A549 (cell line): Measurements from ENCODE around the gene ERFL. TPM values are rescaled to one million over a fixed set of nuclear protein-coding genes. Genes with fewer than 3 reads are reported as not detected.

Experiments
- ATAC-seq, 2 experiments: fragments of 200-7000 bp in 1 of 2; fragments of >200 bp in 1 of 2; cut with Nextera tagmentation in 1 of 2; cut with Tn5 transposase in 1 of 2; 3 replicates each; pipeline versions ENCODE4 v1.8.0 to v1.9.1; 2018 to 2020; ENCODE audit warnings: mild to moderate bottlenecking in 1 of 2, moderate library complexity in 1 of 2
- CTCF ChIA-PET: fragments of 300-600 bp; sonication (Branson Sonifier 250); formaldehyde crosslinking; extraction: SDS; loops from one replicate; lab custom pipeline; 2021; ENCODE audit warnings: antibody characterized with exemption, inconsistent platforms; lab: Yijun Ruan, JAX
- POLR2A ChIA-PET: fragments of 350-600 bp; formaldehyde crosslinking; extraction: SDS; loops from one replicate; lab custom pipeline; 2021; ENCODE audit warnings: antibody characterized with exemption, inconsistent platforms; lab: Yijun Ruan, JAX
- DNase-seq, 2 experiments: peaks; one replicate each; pipeline versions ENCODE4 v3.0.0 to v3.0.0-alpha.2; 2011 to 2016; ENCODE audit warnings: low read depth in 1 of 2, low spot score in 1 of 2
- FAIRE-seq: peaks from 2 replicates; lab custom pipeline; 2011; peaks lifted over from hg19 to GRCh38; lab: Jason Lieb, UNC
- H3K27ac ChIP-seq, 2 experiments: fragments of >200 bp; sonication (Bioruptor Twin); formaldehyde crosslinking; 3 replicates each; pipeline ENCODE4 v1.5.1; 2016 to 2017
- H3K4me1 ChIP-seq: fragments of >200 bp; sonication (Bioruptor Twin); formaldehyde crosslinking; 3 replicates; pipeline ENCODE4 v1.6.1; 2016
- H3K4me2 ChIP-seq: fragments of >200 bp; sonication (Bioruptor Twin); formaldehyde crosslinking; 3 replicates; pipeline ENCODE4 v1.6.1; 2016
- H3K4me3 ChIP-seq: fragments of >200 bp; sonication (Bioruptor Twin); formaldehyde crosslinking; 3 replicates; pipeline ENCODE4 v1.5.1; 2016
- H3K9me3 ChIP-seq: fragments of >200 bp; sonication (Bioruptor Twin); formaldehyde crosslinking; 3 replicates; pipeline ENCODE4 v1.6.1; 2016
- BCL3 ChIP-seq: fragments of >200 bp; sonication (Bioruptor Twin); formaldehyde crosslinking; IDR thresholded peaks from 3 replicates; pipeline ENCODE4 v1.6.1; 2016
- BHLHE40 ChIP-seq: IDR thresholded peaks from 2 replicates; pipeline ENCODE4 v1.6.1; 2012; ENCODE audit warnings: low read depth, low read length, inconsistent platforms
- CBX2 ChIP-seq: fragments of 200-600 bp; sonication (generic); IDR thresholded peaks from 2 replicates; pipeline ENCODE4 v1.6.1; 2016; ENCODE audit warnings: low read depth, mild to moderate bottlenecking, borderline replicate concordance
- CBX8 ChIP-seq: fragments of 200-600 bp; sonication (generic); IDR thresholded peaks from 2 replicates; pipeline ENCODE4 v1.6.1; 2016
- CEBPB ChIP-seq, 2 experiments: fragments of >200 bp in 1 of 2; sonication (Bioruptor Twin) in 1 of 2; formaldehyde crosslinking in 1 of 2; IDR thresholded peaks; 2 replicates each; pipeline ENCODE4 v1.6.1; 2012 to 2016
- FOSB ChIP-seq: fragments of 250-450 bp; sonication (Bioruptor Pico); IDR thresholded peaks from 2 replicates; pipeline ENCODE4 v1.5.0; 2020; ENCODE audit warnings: mild to moderate bottlenecking, moderate library complexity
- FOSL2 ChIP-seq, 2 experiments: fragments of 450-650 bp in 1 of 2; fragments of >200 bp in 1 of 2; sonication (Bioruptor Twin) in 1 of 2; formaldehyde crosslinking; IDR thresholded peaks; 2 replicates each; pipeline versions ENCODE4 v1.5.0 to v1.6.1; 2016 to 2020; ENCODE audit warnings: mild to moderate bottlenecking in 1 of 2, moderate library complexity in 1 of 2
- FOXS1 ChIP-seq: fragments of 250-450 bp; sonication (Bioruptor Pico); IDR thresholded peaks from 2 replicates; pipeline ENCODE4 v1.5.0; 2020; ENCODE audit warnings: mild to moderate bottlenecking, moderate library complexity
- HMGXB4 ChIP-seq: fragments of 250-450 bp; sonication (Bioruptor Pico); IDR thresholded peaks from 2 replicates; pipeline ENCODE4 v1.5.0; 2021; ENCODE audit warnings: mild to moderate bottlenecking, moderate library complexity, borderline replicate concordance
- JUN ChIP-seq, 2 experiments: fragments of >200 bp; sonication (Bioruptor Twin); formaldehyde crosslinking; IDR thresholded peaks; 2 replicates in 1 of 2; 3 replicates in 1 of 2; pipeline ENCODE4 v1.6.1; 2016 to 2017
- KDM5A ChIP-seq: fragments of 200-600 bp; sonication (generic); IDR thresholded peaks from 2 replicates; pipeline ENCODE4 v1.6.1; 2016; ENCODE audit warnings: antibody characterized with exemption, mild to moderate bottlenecking
- MAFK ChIP-seq: fragments of 450-650 bp; IDR thresholded peaks from 2 replicates; pipeline ENCODE4 v1.6.1; 2014; ENCODE audit not compliant: partially characterized antibody
- MAX ChIP-seq: IDR thresholded peaks from 2 replicates; pipeline ENCODE4 v1.6.1; 2012
- MAZ ChIP-seq: fragments of 150-350 bp; IDR thresholded peaks from 2 replicates; pipeline ENCODE4 v1.6.1; 2014; ENCODE audit warnings: antibody characterized with exemption, low read depth, low read length, borderline replicate concordance
- MYC ChIP-seq: IDR thresholded peaks from 2 replicates; pipeline ENCODE4 v1.6.1; 2012; ENCODE audit warnings: mild to moderate bottlenecking, inconsistent platforms, low read length, improper control_type of control experiment, borderline replicate concordance
- NPAS2 ChIP-seq: fragments of 250-450 bp; sonication (Bioruptor Pico); IDR thresholded peaks from 2 replicates; pipeline ENCODE4 v1.8.0; 2022; ENCODE audit warnings: mild to moderate bottlenecking, moderate library complexity, borderline replicate concordance
- PBX3 ChIP-seq: IDR thresholded peaks from 2 replicates; pipeline ENCODE4 v1.6.1; 2012
- POLR2AphosphoS2 ChIP-seq: conservative IDR thresholded peaks from 2 replicates; pipeline ENCODE4 v1.6.1; 2012; ENCODE audit warnings: low read length, improper control_type of control experiment, inconsistent platforms
- RCOR1 ChIP-seq: fragments of 150-350 bp; IDR thresholded peaks from 2 replicates; pipeline ENCODE4 v1.6.1; 2014; ENCODE audit warnings: antibody characterized with exemption, low read length, low read depth
- REST ChIP-seq: fragments of 200-600 bp; sonication (generic); IDR thresholded peaks from 2 replicates; pipeline ENCODE4 v1.6.1; 2016; ENCODE audit warnings: antibody characterized with exemption, mild to moderate bottlenecking, moderate library complexity
- RFX5 ChIP-seq: fragments of 450-650 bp; IDR thresholded peaks from 2 replicates; pipeline ENCODE4 v1.7.1; 2014; ENCODE audit warnings: antibody characterized with exemption, mild to moderate bottlenecking, moderate library complexity
- SREBF2 ChIP-seq: fragments of 450-650 bp; IDR thresholded peaks from 2 replicates; pipeline ENCODE4 v1.6.1; 2014; ENCODE audit warnings: mild to moderate bottlenecking, moderate library complexity
- TFCP2L1 ChIP-seq: fragments of 250-450 bp; sonication (Bioruptor Pico); IDR thresholded peaks from 2 replicates; pipeline ENCODE4 v1.5.0; 2021; ENCODE audit warnings: mild to moderate bottlenecking
- TP53 ChIP-seq: fragments of 250-450 bp; sonication (Bioruptor Pico); IDR thresholded peaks from 2 replicates; pipeline ENCODE4 v1.5.0; 2021; ENCODE audit warnings: mild to moderate bottlenecking, moderate library complexity
- WGBS: methylation state at CpG from one replicate; pipeline ENCODE4 v1.1.6; 2017; ENCODE audit errors: missing lambda C conversion rate; 5-methylcytosine and 5-hydroxymethylcytosine counted together
- polyA plus RNA-seq, 4 experiments: library from polyadenylated mRNA; depleted of rRNA in 3 of 4; stranded (reverse); fragments of >200 nt; fragmentation: RNase III in 1 of 4; extraction: RNeasy Plus Mini Kit Qiagen cat#74134 plus additional on column Dnase treatment in 1 of 4; gene quantifications; 2 replicates in 3 of 4; 3 replicates in 1 of 4; pipeline ENCODE4 v1.2.3, GENCODE V29; 2011 to 2017

Gene ERFL
- polyA plus RNA-seq, 2 of the 4 experiments (the other 2 are of a cell fraction), result 0.15 to 0.19 TPM

- H3K4me2 ChIP-seq, result no peak overlapping the region
- no peak for TF ChIP-seq SREBF2
- no peak for TF ChIP-seq PBX3
- no peak for TF ChIP-seq POLR2AphosphoS2
- TF ChIP-seq CEBPB (IDR thresholded peaks at IDR 0.05), result no peak
- TF ChIP-seq RFX5, result no peak
- no peak for TF ChIP-seq MAZ
- TF ChIP-seq CBX2, result no peak
- no peak for TF ChIP-seq REST
- no peak for TF ChIP-seq KDM5A
- TF ChIP-seq RCOR1, result no peak
- TF ChIP-seq MYC, result no peak
- no peak for TF ChIP-seq HMGXB4 (CRISPR knock-in tag)
- no peak for TF ChIP-seq MAX
- TF ChIP-seq JUN (IDR thresholded peaks at IDR 0.05), result no peak
- no peak for TF ChIP-seq BHLHE40
- no peak for TF ChIP-seq BCL3
- TF ChIP-seq MAFK, result no peak
- FAIRE-seq (no peak), DNase-seq (no peak), ATAC-seq (no peak)
- CTCF ChIA-PET, result interaction anchor here (0.5 to 4.9 kb wide), 12 partner anchors 12 to 260 kb away, joined by 3 to 28 read pairs (median 6); partner anchors contain the start of genes RABAC1 and RPS19
- H3K27ac ChIP-seq, result peak overlapping the region in 1 of 2 experiments; percentile 40; a peak in 1 of 6 replicates
- POLR2A ChIA-PET, result no interaction called here
- no peaks in the 10 kb centered on the region for H3K9me3 ChIP-seq
- H3K4me1 ChIP-seq, result peaks cover 46% of the 10 kb centered on the region
- H3K4me3 ChIP-seq, result no peak overlapping the region
- 81% methylated on average over 21 of the region's 21 CpGs for WGBS
Measured at GRCh38 chr19:41906916-41907680, 21.2 kb downstream of the ERFL start.

- ChIA-PET POLR2A (no interaction called here), CTCF (interaction anchor here (0.6 to 4.9 kb wide), 11 partner anchors 11 to 398 kb away, joined by 3 to 28 read pairs (median 7); partner anchors contain the start of genes RABAC1 and RPS19)
- H3K4me3 ChIP-seq, result no peak overlapping the region
- 77% methylated on average over 8 of the region's 9 CpGs for WGBS
- H3K4me2 ChIP-seq, result no peak overlapping the region
- FAIRE-seq (no peak), ATAC-seq (no peak), DNase-seq (no peak)
- H3K4me1 ChIP-seq, result peaks cover 46% of the 10 kb centered on the region
- H3K9me3 ChIP-seq, result no peaks in the 10 kb centered on the region
- peak overlapping the region in 1 of 2 experiments; percentile 78; a peak in 3 of 6 replicates for H3K27ac ChIP-seq
- no peak for TF ChIP-seq CBX8
- TF ChIP-seq CBX2, result no peak
- no peak for TF ChIP-seq FOXS1 (CRISPR knock-in tag)
- TF ChIP-seq HMGXB4 (CRISPR knock-in tag), result no peak
- no peak for TF ChIP-seq MAFK
- TF ChIP-seq FOSL2 (IDR thresholded peaks at IDR 0.05), result no peak
- no peak for TF ChIP-seq FOSL2 (CRISPR knock-in tag; IDR thresholded peaks at IDR 0.05)
- TF ChIP-seq FOSB (CRISPR knock-in tag), result no peak
- no peak for TF ChIP-seq PBX3
- no peak for TF ChIP-seq TFCP2L1 (CRISPR knock-in tag)
- TF ChIP-seq TP53, result no peak
- no peak for TF ChIP-seq NPAS2 (CRISPR knock-in tag)
Measured at GRCh38 chr19:41906271-41906670, 22.0 kb downstream of the ERFL start.
